Large intestine (tissue), 3 donors: Measurements from ENCODE around the gene TWSG1. TPM values are rescaled to one million over a fixed set of nuclear protein-coding genes. Genes with fewer than 3 reads are reported as not detected.
"Not testable (repeated sequence)": the region's sequence is repeated elsewhere in the genome, so short reads cannot be mapped to it uniquely, and the experiment has no call there.

ENCODE experiments used
- DNase-seq, 2 donors: peaks; one replicate each; pipeline versions ENCODE4 v3.0.0 to v3.0.0-alpha.2; 2013
- H3K27ac ChIP-seq: one replicate; pipeline ENCODE4 v1.5.1; 2013; ENCODE audit warnings: low read length
- H3K27me3 ChIP-seq: 2 replicates; pipeline ENCODE4 v1.6.1; 2013; ENCODE audit warnings: low read length; ENCODE audit not compliant: control insufficient read depth, insufficient read depth
- H3K36me3 ChIP-seq: 2 replicates; pipeline ENCODE4 v1.6.1; 2013; ENCODE audit warnings: low read length; ENCODE audit not compliant: control insufficient read depth, insufficient read depth
- H3K4me1 ChIP-seq: one replicate; pipeline ENCODE4 v1.6.1; 2013; ENCODE audit warnings: low read length; ENCODE audit not compliant: control insufficient read depth, insufficient read depth
- H3K4me3 ChIP-seq: one replicate; pipeline ENCODE4 v1.5.1; 2013; ENCODE audit warnings: low read length
- H3K9me3 ChIP-seq: one replicate; pipeline ENCODE4 v1.6.1; 2013; ENCODE audit warnings: mild to moderate bottlenecking, low read depth, low read length, moderate library complexity; ENCODE audit not compliant: control insufficient read depth
- WGBS: methylation state at CpG from one replicate; pipeline ENCODE4 v1.1.5; 2013; ENCODE audit warnings: low lambda C conversion rate; ENCODE audit not compliant: insufficient coverage; 5-methylcytosine and 5-hydroxymethylcytosine counted together
- polyA plus RNA-seq: library from polyadenylated mRNA; unstranded; fragments of 120-200 nt; gene quantifications from one replicate; pipeline ENCODE4 v1.2.1, GENCODE V29; 2013

The TWSG1 gene
- polyA plus RNA-seq, 1 donor: 28.9 TPM

GRCh38 chr18:9447334-9447733 is 112.8 kb downstream of the TWSG1 start:
- H3K27me3 ChIP-seq: no peaks in the 10 kb centered on the region
- H3K4me1 ChIP-seq: no peaks in the 10 kb centered on the region
- no peak overlapping the region for H3K4me3 ChIP-seq
- H3K9me3 ChIP-seq: no peaks in the 10 kb centered on the region
- no peak for DNase-seq
- 100% methylated on average over 4 of the region's 7 CpGs for WGBS
- no peak overlapping the region for H3K27ac ChIP-seq
- H3K36me3 ChIP-seq: no peaks in the 10 kb centered on the region

GRCh38 chr18:9449600-9450414 is 115.2 kb downstream of the TWSG1 start:
- H3K9me3 ChIP-seq: no peaks in the 10 kb centered on the region
- WGBS: no CpG with 5 or more reads among the region's 12 CpGs
- no peak overlapping the region for H3K4me3 ChIP-seq
- no peaks in the 10 kb centered on the region for H3K4me1 ChIP-seq
- DNase-seq: no peak
- H3K27ac ChIP-seq: no peak overlapping the region
- H3K36me3 ChIP-seq: no peaks in the 10 kb centered on the region
- H3K27me3 ChIP-seq: no peaks in the 10 kb centered on the region

GRCh38 chr18:9450920-9451319 is 116.3 kb downstream of the TWSG1 start:
- H3K4me1 ChIP-seq, DNase-seq, H3K27me3 ChIP-seq, H3K4me3 ChIP-seq, H3K27ac ChIP-seq, H3K36me3 ChIP-seq, H3K9me3 ChIP-seq: not testable (repeated sequence)
- 100% methylated on average over 1 of the region's 7 CpGs for WGBS

Other genes with a start within 250 kb of the TWSG1 start
- gene NDUFV2, start 232.1 kb upstream of the TWSG1 start, polyA plus RNA-seq: 126 TPM
- 20.1 TPM for gene ANKRD12, start 198.0 kb upstream of the TWSG1 start, polyA plus RNA-seq
- 31.3 TPM for gene RALBP1, start 140.7 kb downstream of the TWSG1 start, polyA plus RNA-seq